ENCODE data around the gene SCAPER.
"Not testable (repeated sequence)": the region's sequence is repeated elsewhere in the genome, so short reads cannot be mapped to it uniquely, and the experiment has no call there.

Gene SCAPER

DNA sequence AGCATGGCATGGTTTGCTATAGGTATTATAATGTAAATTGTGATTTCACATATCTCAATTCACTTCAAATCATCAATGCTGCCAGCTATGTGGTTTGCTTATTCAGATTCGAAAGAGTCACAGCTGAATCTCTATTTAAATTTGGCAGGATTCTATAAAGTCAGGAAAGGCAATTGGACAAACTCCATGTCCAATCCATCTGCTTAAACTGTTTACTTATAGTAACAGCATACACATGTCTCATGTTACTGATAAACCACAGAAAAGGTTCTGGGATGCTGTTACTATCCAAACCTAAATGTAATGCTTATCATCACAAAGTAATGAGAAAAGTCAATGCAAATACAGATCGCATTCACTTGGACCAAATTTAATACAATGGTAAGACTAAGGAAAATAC is 338.9 kb downstream of the SCAPER start:
- DNase-seq, result peak in 1 of 2 experiments; percentile 24

DNA sequence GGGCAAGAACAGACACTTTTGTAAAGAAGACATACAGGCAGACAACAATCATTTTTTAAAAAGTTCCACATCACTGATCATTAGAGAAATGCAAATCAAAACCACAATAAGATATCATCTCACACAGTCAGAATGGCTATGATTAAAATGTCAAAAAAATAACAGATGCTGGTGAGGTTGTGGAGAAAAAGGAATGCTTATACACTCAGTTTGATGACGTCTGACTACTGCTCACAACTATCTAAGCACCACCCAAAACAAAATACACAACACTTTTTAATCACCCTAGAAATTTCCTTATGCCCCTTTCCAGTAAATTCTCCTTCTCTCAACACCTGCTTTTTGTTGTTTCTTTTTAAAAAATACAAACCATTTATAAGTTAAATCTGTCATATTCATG is 339.8 kb downstream of the SCAPER start:
- DNase-seq, result no peak

DNA sequence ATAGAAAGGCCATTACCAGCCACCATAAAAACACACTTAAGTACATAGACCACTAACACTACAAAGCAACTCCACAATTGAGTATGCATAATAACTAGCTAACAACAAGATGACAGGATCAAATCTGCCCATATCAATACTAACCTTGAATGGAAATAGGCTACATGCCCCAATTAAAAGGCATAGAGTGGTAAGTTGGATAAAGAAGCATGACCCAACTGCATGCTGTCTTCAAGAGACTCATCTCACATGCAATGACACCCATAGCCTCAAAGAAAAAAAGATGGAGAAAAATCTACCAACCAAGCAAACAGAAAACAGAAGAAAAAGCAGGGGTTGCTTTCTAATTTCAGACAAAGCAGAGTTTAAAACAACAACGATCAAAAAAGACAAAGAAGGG is 349.9 kb downstream of the SCAPER start:
- DNase-seq, result no peak

DNA sequence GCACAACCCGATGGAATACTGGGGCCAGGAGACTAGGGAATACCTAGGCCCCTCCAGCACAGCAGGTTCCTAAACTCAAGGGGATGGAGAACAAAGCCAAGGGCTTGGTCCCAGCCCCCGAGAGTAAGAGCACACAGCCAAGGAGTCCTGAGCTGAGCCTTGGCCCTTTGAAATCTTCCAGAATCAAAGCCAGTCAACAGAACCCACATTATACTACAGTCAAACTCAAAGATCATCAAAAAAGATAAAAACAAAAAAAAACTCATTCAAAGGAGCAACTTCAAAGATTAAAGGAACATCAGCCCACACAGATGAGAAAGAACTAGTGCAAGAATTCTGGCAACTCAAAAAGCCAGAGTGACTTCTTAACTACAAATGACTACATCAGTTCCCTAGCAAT is 351.6 kb downstream of the SCAPER start:
- no peak for DNase-seq

DNA sequence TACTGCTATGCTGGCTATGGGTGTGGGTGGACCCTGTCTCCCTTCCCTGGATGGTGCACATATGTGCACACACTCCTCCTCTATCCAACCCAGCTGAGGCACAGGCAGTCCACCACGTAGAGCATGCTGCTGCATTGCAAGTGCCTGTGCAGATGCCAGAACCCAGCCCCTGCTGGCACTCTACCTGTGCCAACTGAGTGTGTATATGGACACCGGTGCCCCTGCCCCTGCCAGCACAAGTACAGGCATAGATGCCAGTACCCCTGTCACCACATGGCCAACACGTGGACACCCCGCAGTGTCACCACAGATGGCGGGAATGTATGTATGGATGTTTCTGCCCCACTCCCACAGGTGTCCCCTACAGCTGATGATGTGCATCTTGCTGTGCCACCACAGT is 352.0 kb downstream of the SCAPER start:
- DNase-seq, result no peak

DNA sequence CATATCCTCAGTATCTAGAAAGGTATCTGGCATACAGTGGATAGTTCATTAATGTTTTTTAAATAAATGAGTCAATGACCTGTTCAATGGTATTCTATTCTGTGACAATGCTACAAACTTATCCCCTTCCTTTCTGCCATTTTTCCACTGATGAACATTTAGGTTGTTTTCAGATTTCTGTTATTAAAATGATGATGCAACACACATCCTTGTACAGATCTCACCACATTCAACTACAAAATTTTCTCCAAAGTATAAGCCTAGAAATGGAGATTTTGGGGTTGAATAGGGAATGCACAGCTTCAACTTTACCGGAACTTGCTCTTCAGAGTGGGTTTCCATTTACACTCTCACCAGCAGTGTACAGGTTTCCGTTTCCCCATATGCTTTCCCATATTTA is 358.3 kb downstream of the SCAPER start:
- no peak for DNase-seq

DNA sequence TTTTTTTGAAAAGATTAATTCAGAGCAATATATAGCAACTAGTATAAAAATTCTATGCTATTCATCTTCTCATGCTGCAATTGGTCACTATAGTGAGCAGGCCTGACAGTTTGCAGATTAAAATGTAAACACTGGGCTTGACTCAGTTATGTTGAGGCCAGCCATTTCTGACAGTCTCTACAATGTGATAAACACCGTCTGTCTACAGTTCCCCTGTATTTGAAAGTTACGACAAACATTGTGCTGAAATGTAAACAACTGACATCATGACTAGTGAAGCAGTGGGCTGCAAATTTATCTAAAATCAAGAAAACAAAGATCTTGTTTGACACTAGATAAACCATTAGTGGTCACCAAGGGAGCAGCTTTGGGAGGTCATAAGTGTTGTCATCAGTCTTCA is 371.1 kb downstream of the SCAPER start:
- DNase-seq, result no peak

DNA sequence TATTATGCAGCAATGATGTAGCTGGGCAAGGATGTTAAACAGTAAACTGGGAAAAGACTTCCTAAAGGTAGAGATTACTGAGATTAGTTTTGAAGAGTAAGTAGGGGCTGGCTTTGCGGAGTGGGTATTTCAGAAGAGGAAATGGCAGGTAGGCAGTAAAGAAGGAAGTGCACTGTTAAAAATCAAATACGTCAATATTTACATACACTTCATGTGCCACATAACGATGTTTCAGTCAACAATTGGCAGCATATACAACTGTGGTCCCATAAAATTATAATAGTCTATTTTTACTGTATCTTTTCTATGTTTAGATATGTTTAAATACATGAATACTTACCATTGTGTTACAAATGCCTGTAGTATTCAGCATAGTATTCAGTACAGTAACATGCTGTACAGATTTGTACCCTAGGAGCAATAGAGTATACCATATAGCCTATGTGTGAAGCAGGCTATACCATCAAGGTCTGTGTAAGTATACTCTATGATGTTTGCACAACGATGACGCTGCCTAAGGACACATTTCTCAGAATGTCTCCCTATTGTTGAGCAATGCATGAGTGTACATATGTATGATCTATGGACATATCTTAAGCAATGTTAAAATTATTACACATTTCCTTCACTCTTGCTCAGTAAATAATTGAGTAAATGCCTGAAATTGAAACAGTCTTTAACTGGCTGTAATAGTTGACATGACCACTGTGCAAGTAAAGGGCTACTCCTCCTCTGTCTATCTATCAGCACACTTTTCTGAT is 371.9 kb downstream of the SCAPER start:
- no peak for DNase-seq

DNA sequence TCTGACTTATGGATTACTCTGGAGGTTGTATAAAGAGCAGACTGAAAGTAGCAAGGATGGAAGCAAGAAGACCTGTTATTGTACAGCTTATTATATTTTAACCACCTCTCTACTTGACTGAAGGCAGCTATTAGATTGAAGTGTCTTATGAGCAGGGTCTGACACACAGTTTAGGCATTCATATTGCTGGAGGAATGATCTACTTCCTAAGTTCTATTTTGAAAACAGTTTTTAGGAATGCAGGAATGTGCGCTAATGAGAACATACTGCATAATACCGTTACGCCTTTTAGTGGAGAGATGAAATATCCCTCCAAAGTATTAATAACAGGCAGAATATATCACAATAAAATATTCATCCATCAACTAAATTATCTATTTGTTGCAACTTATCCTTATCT is 375.2 kb downstream of the SCAPER start:
- DNase-seq, result no peak

DNA sequence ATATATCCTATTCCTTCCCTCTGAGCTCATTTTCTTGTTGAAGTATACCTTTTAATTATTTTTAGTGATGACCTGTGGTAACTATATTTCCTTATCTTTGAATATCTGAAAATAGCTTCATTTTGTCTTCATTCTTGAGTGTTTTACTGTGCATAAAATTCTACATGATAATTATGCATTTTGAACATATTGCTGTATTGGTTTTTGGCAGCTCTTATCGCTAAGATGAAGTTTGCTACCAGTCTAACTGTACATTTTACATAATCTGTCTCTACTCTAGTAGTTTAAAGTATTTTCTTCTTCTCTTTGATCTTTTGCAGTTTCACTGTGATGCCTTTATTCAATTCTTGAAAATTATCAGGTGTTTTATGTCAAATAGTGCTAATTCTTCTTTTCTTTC is 379.0 kb downstream of the SCAPER start:
- no peak for DNase-seq

DNA sequence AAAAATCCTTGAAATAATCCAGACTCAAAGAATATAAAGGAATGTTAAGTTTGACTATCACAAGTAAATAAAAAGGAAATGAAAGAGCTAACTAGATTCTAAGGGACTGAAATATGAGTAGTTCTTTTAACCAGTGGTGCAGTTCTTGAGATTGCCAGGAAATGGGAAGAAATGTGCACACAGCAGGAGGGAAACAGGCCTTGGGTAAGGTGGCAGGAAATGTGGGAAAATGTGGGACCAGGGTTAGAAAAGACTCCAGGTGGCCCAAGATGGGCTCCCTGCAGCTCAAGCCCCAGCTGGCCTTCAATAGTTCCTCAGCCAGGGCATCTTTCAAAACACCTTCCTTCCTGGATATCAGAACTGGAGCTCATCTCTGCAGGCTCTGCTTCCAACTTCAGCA is 387.2 kb downstream of the SCAPER start:
- no peak for DNase-seq

DNA sequence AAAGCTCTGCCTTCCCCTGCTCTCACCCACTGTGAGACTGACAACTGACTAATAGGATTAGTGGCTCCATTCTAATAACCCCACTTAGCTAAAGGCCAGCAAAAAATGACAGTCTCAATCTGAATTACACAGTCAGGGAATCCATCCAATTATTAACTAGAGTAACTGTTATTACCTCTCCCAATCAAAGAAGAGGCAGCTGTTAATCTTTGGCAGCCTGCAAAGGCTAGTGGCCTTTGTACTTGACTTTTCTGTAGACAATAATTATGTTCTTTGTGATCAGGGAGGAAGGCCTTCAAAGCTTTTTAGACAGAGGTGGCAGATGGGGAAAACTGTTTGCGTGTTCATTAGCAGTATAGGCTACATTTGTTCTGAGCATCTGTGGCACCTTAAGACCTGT is 390.9 kb downstream of the SCAPER start:
- peak; percentile 4 to 28 for DNase-seq

DNA sequence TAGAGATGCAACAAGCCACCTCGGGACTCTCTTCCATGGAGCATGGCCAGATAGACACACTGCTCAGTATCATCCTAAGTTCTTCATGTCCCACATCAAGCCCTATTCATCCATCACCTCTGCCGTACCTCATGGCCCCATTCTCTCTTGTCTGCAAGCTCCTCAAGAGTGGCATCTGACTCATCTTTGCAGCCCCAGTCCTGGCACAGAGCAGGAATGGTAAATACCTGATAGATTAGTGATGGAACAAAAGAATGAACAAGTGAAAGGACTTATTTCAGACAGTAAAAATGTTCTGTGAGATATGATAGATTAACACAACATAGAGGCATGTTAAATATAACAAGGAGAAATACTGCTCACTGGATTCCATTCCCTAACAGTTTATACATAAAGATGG is 392.2 kb downstream of the SCAPER start:
- no peak for DNase-seq

DNA sequence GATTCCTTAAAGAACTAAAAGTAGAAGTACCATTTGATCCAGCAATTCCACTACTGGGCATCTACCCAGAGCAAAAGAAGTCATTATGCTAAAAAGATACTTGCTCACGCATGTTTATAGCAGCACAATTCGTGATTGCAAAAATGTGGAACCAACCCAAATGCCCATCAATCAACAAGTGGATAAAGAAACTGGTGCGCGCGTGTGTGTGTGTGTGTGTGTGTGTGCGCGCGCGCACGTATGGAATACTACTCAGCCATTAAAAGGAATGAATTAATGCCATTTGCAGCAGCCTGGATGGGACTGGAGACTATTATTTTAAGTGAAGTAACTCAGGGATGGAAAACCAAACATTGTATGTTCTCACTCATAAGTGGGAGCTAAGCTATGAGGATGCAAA is 394.5 kb downstream of the SCAPER start:
- DNase-seq, result not testable (repeated sequence)

DNA sequence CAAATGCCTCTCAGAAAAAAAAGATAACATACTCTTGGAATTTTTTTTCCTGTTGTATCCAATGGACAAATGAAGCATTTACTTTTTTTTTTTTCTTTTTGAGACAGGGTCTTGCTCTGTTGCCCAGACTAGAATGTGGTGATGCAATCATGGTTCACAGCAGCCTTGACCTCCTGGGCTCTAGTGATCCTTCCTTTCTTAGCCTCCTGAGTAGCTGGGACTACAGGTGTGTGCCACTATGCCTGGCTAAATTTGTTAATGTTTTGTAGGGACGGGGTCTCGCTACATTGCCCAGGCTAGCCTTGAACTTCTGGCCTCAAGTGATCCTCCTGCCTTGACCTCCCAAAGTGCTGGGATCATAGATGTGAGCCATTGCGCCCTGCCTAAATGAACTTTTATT is 401.3 kb downstream of the SCAPER start:
- DNase-seq, result no peak

DNA sequence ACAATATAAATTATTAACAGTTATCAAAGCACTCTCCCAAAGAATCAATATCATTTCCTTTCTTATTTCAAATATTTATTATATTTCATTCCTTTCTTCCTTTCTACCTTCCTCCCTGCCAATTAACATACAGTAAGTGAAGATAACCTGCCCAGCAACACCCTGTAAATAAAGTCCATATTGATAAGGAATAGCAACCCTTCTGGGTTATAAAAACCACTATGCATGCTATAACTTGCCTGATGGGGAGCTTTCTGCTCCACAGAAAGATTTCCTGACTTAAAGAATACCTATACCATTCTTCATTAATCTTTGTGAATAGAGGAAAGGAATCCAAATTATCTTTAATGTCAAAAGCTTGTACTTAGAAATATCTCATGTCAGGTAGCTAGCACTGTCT is 402.0 kb downstream of the SCAPER start:
- DNase-seq, result no peak

DNA sequence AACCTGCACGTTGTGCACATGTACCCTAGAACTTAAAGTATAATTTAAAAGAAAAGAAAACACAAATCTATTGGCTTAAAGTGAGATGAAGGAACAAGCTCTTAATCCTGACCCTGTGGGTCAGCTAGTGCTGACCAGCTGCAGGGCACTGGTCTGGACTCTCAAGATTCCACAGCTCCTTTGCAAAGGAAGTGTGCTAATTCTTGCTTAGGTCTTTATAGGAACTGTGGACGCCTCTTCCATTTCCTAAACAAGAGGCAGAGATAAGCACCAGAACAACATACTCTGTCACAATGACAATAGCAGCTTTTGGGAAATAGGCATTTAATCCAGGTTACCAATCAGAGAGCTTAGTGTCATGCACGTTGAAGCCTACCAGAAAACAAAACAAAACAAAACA is 402.5 kb downstream of the SCAPER start:
- DNase-seq, result no peak

DNA sequence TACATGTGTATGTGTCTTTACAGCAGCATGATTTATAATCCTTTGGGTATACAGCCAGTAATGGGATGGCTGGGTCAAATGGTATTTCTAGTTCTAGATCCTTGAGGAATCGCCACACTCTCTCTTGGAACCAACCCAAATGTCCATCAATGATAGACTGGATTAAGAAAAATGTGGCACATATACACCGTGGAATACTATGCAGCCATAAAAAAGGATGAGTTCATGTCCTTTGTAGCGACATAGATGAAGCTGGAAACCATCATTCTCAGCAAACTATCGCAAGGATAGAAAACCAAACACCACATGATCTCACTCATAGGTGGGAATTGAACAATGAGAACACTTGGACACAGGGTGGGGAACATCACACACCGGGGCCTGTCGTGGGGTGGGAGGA is 403.0 kb downstream of the SCAPER start:
- DNase-seq, result not testable (repeated sequence)

DNA sequence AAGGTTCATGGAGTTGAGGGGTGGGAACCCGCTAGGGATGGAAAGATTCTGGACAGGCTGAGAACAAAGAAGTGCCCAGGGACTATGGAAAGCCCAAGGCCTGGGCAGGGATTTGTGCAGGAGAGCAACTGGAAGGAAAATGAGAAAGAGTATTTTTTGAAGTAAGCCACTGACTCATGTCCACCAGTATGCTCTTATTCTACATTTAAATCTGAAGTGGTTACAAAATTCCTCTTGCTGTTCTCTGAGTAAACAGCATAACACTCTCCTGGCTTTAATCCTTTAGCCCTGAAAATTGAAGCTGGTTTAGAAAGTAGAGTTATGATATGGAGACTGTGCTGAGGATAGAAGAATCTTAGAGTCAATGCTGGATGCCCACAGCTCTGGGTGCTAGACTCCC is 403.4 kb downstream of the SCAPER start:
- no peak for DNase-seq

DNA sequence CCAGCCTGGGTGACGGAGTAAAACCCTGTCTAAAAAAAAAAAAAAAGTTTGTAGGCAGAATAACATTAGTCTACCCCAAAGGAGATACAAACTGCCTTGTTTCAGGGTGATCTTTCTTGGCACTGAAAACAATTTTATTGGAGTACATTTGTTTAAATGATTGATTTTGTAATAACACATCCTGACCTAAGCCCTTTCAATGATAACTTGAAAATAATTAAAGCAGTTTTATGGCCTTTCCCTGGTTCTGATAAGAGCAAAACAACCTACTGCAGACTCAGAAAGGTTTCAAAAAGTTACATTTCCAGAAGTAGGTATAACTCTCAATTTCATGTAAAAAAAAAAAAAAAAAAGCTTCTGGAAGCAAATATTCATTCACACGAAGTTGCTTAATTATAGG is 404.1 kb downstream of the SCAPER start:
- no peak for DNase-seq

DNA sequence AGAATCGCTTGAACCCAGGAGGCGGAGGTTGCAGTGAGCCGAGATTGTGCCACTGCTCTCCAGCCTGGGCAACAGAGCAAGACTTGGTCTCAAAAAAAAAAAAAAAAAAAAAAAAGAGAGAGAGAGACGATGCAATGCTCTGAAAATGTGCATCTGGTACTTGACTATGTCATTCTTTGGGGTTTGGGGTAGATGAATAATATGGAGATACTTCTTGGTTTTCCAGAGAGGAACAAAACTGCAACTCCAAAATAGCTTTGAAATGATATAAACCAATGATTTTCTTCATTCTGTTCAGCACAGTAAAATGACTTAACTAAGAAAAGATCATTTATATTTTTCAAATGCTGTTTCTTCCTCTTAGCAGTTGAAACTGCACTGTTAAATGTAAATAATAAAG is 409.7 kb downstream of the SCAPER start:
- DNase-seq, result no peak

DNA sequence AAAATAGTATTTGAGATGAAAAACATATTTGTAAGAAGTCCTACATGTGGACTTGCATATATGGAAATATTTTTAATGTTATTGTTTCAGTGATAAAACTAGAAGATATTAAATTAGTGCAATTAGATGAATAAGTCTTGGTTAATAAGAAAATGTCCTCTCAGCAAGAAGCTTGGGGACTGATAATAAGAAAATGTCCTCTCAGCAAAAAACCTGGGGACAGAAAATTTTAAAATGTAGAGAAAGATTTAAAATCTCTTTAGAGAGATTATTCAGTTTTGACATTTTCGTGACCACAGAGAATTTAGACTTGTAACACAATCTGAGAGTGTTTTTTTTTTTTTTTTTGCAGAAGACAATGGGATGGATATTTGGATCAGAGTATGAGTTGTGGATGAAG is 412.6 kb downstream of the SCAPER start:
- DNase-seq, result no peak

DNA sequence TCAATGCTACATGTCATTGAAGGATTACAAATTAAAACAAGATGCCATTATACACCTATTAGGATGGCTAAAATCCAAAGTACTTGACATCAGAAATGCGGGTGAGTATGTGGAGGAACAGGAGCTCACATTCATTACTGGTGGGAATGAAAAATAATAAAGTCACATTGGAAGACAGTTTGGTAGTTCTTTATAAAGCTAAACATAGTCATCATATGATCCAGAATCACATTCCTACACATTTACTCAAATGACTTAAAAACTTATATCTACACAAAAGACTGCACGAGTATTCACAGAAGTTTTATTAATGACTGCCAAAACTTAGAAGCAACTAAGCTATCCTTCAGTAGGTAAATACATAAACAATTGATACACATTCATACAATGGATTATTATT is 421.4 kb downstream of the SCAPER start:
- no peak for DNase-seq

DNA sequence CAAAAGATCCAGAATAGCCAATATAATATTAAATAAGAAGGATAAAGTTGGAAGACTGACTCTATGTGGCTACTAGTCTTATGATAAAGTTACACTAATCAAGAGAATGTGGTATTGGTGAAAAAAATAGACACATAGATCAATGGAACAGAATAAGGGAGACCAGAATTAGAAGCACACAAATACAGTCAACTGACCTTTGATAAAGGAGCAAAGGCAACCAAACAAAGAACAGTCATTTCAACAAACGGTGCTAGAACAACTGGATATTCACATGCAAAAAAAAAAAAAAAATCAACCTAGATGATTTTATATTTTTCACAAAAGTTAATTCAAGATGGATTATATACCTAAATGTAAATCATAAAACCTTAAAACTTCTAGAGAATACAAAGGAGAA is 422.1 kb downstream of the SCAPER start:
- DNase-seq, result no peak

DNA sequence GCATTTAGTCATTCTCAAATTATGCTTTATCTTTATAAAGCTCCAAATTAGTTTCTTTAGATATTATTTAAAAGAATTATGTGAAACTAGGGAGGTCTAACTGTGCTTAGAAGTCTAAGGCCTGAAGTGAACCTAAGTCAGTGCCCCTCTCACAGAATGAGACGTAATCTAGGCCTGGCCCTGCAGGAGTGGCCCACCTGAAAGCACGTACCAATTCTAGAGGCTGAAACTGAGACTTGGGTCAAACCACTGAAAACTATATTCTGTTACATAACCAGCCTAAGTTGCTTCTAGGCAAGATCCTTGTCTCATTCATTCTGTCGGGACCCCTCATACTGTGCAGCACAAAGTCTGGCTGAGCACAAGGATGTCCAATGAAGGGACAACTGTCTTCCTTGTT is 424.9 kb downstream of the SCAPER start:
- no peak for DNase-seq

DNA sequence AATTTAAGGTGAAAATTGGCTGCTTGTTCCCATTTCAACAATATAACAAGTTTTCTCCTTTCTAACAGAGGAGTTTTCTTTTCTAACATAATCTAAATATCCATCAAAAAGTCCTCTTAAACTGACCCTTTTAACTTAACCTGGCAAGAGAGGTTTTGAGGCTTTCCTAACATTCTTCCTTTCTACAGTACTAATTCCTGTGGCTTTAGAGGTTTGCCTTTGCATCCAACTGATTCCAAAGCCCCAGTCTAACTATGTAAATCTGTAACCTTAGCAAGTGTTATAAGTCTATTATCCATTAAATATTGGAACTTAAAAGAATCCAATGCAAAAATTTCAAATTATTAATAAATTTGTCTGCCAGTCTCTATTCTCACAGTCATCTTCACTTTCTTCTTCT is 434.4 kb downstream of the SCAPER start:
- DNase-seq, result no peak

Data from NCI-H446 (cell line).